HepG2 (cell line): ENCODE results near the gene KLF6. TPM values are rescaled to one million over a fixed set of nuclear protein-coding genes. Genes with fewer than 3 reads are reported as not detected.

Source experiments
- KDM1A ChIP-seq: IDR thresholded peaks from 2 replicates; pipeline ENCODE4 v1.6.1; 2016; ENCODE audit warnings: missing compliant biosample characterization
- NR2F2 ChIP-seq: IDR thresholded peaks from 2 replicates; pipeline ENCODE4 v1.6.1; 2012; ENCODE audit warnings: low read depth, inconsistent platforms, borderline replicate concordance
- RBFOX2 ChIP-seq: fragments of 200-400 bp; formaldehyde crosslinking; IDR thresholded peaks from 2 replicates; pipeline ENCODE4 v1.6.1; 2017; ENCODE audit warnings: low read depth, mild to moderate bottlenecking, low read length
- TBX3 ChIP-seq: fragments of 450-650 bp; IDR thresholded peaks from 2 replicates; pipeline ENCODE4 v1.6.1; 2017; ENCODE audit warnings: antibody characterized with exemption, mild to moderate bottlenecking, inconsistent platforms, borderline replicate concordance
- THYN1 ChIP-seq: sonication (generic); formaldehyde crosslinking; IDR thresholded peaks from 2 replicates; pipeline ENCODE4 v1.8.1; 2023; ENCODE audit warnings: low read depth, mild to moderate bottlenecking, moderate library complexity, missing genetic modification reagents, borderline replicate concordance
- YY1 ChIP-seq: IDR thresholded peaks from 2 replicates; pipeline ENCODE4 v1.6.1; 2011; ENCODE audit warnings: low read length, low read depth, moderate library complexity, mild to moderate bottlenecking; ENCODE audit not compliant: insufficient read depth, insufficient replicate concordance
- ZBTB20 ChIP-seq: sonication (generic); formaldehyde crosslinking; IDR thresholded peaks from 2 replicates; pipeline ENCODE4 v1.8.1; 2023; ENCODE audit warnings: missing genetic modification reagents, low read depth, mild to moderate bottlenecking, borderline replicate concordance
- ZNF124 ChIP-seq: sonication (generic); formaldehyde crosslinking; IDR thresholded peaks from 2 replicates; pipeline ENCODE4 v1.4.0; 2020; ENCODE audit warnings: missing genetic modification reagents
- ZNF143 ChIP-seq: sonication (generic); formaldehyde crosslinking; IDR thresholded peaks from 2 replicates; pipeline ENCODE4 v1.4.0; 2020; ENCODE audit warnings: missing genetic modification reagents
- ZNF180 ChIP-seq: sonication (generic); formaldehyde crosslinking; IDR thresholded peaks from 2 replicates; pipeline ENCODE4 v1.4.0; 2020; ENCODE audit warnings: low read depth, missing genetic modification reagents, borderline replicate concordance
- ZNF230 ChIP-seq: sonication (generic); formaldehyde crosslinking; IDR thresholded peaks from 2 replicates; pipeline ENCODE4 v1.4.0; 2020; ENCODE audit warnings: mild to moderate bottlenecking, missing genetic modification reagents
- ZNF292 ChIP-seq: sonication (generic); formaldehyde crosslinking; IDR thresholded peaks from 2 replicates; pipeline ENCODE4 v1.8.1; 2022; ENCODE audit warnings: mild to moderate bottlenecking, low read depth, missing genetic modification reagents, borderline replicate concordance
- polyA plus RNA-seq, 8 experiments: library from polyadenylated mRNA; depleted of rRNA in 3 of 8; stranded (reverse) in 7 of 8; unstranded in 1 of 8; fragments of >200 nt; fragmentation: Illumina TruSeq in 4 of 8; extraction: Trizol in 4 of 8; gene quantifications; 2 replicates each; pipeline versions ENCODE4 v1.2.1 to v1.2.3, GENCODE V29; 2011 to 2016; ENCODE audit warnings: low read depth in 4 of 8, missing spikeins in 1 of 8, mixed read lengths in 1 of 8; ENCODE audit not compliant: insufficient read depth in 1 of 8
- total RNA-seq, 5 experiments: library from RNA; depleted of rRNA; stranded (reverse); fragments of >200 nt; fragmentation: Illumina TruSeq; extraction: Trizol; gene quantifications; 2 replicates each; pipeline ENCODE4 v1.2.3, GENCODE V29; 2016; ENCODE audit warnings: low read depth in 1 of 5
- TF ChIP-seq, protein P1 (sequence below): sonication (generic); formaldehyde crosslinking; IDR thresholded peaks from 2 replicates; pipeline ENCODE4 v1.4.0; 2020; ENCODE audit warnings: mild to moderate bottlenecking, missing genetic modification reagents
- TF ChIP-seq, protein P2 (sequence below): sonication (generic); formaldehyde crosslinking; IDR thresholded peaks from 2 replicates; pipeline ENCODE4 v1.4.0; 2020; ENCODE audit warnings: mild to moderate bottlenecking, low read depth, missing genetic modification reagents
- TF ChIP-seq, protein P3 (sequence below): IDR thresholded peaks from 2 replicates; pipeline ENCODE4 v1.6.1; 2012; ENCODE audit warnings: low read depth, low read length, improper control_type of control experiment
- TF ChIP-seq, protein P4 (sequence below): sonication (generic); formaldehyde crosslinking; IDR thresholded peaks from 2 replicates; pipeline ENCODE4 v1.4.0; 2020; ENCODE audit warnings: missing genetic modification reagents, borderline replicate concordance
- TF ChIP-seq, protein P5 (sequence below): sonication (generic); formaldehyde crosslinking; IDR thresholded peaks from 2 replicates; pipeline ENCODE4 v1.4.0; 2020; ENCODE audit warnings: missing genetic modification reagents

Gene KLF6
- total and polyA plus RNA-seq, 2 of the 13 experiments (the other 11 are each of a cell fraction or from before 2014, with no cell fraction given): 27.0 to 71.9 TPM

DNA sequence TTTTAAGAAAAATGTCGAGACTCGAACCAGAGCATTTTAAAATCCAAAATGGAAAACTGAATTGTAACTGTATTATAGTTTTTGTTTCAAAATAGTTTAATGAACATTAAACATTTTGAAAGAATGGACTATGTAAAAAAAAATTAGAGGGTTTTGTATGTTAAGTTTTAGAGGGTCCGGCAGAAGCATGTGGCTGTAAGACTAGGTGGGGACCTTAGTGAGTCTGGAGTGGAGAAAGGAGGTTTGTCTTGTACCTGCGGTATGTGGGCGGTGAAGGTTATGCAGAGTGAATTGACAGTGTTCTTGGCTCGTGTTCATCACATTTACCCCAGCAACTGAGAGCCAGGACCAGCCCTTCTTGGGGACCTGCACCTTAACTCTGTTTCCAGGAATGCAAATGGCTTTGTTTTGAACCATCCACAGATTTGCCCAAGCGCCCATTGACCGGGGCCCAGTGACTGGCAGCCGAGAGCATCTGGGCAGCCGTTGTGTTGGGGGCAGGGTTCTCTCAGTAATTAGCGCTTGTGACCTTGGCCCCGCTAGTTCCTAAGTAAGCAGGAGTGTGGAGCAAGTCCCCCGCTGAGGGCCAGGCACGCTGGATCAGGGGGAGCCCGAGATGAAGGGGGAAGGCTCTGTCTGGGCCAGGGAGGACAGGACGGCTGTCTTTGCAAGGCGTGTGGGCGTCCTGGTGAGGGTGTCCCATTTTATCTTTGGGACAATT lies 1.4 kb upstream of the KLF6 start (continued):
- TF ChIP-seq, protein P1, sequence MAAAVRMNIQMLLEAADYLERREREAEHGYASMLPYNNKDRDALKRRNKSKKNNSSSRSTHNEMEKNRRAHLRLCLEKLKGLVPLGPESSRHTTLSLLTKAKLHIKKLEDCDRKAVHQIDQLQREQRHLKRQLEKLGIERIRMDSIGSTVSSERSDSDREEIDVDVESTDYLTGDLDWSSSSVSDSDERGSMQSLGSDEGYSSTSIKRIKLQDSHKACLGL (CRISPR knock-in tag): no peak
- no peak for TF ChIP-seq NR2F2
- TF ChIP-seq ZBTB20: 0 out of 2 replicates have a peak, but pooled peaks have one; percentile 74
- TF ChIP-seq, protein P2, sequence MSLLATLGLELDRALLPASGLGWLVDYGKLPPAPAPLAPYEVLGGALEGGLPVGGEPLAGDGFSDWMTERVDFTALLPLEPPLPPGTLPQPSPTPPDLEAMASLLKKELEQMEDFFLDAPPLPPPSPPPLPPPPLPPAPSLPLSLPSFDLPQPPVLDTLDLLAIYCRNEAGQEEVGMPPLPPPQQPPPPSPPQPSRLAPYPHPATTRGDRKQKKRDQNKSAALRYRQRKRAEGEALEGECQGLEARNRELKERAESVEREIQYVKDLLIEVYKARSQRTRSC: no peak; the same call in 1 of the 2 replicates
- 0 out of 2 replicates have a peak, but pooled peaks have one; percentile 44 for TF ChIP-seq KDM1A (CRISPR knock-in tag)
- TF ChIP-seq, protein P3, sequence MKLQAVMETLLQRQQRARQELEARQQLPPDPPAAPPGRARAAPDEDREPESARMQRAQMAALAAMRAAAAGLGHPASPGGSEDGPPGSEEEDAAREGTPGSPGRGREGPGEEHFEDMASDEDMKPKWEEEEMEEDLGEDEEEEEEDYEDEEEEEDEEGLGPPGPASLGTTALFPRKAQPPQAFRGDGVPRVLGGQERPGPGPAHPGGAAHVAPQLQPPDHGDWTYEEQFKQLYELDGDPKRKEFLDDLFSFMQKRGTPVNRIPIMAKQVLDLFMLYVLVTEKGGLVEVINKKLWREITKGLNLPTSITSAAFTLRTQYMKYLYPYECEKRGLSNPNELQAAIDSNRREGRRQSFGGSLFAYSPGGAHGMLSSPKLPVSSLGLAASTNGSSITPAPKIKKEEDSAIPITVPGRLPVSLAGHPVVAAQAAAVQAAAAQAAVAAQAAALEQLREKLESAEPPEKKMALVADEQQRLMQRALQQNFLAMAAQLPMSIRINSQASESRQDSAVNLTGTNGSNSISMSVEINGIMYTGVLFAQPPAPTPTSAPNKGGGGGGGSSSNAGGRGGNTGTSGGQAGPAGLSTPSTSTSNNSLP: peak; percentile 8; the same call in 1 of the 2 replicates
- TF ChIP-seq ZNF180: no peak
- TF ChIP-seq ZNF124 (CRISPR knock-in tag): peak; percentile 60; the same call in 1 of the 2 replicates
- TF ChIP-seq YY1: peak; percentile 48
- TF ChIP-seq ZNF230 (CRISPR knock-in tag): no peak; the same call in 1 of the 2 replicates
- no peak for TF ChIP-seq THYN1 (CRISPR knock-in tag)
- peak; percentile 45; the same call in 1 of the 2 replicates for TF ChIP-seq ZNF292 (CRISPR knock-in tag)
- peak; percentile 41 for TF ChIP-seq RBFOX2
- peak; percentile 55; the same call in 1 of the 2 replicates for TF ChIP-seq TBX3
- TF ChIP-seq, protein P4, sequence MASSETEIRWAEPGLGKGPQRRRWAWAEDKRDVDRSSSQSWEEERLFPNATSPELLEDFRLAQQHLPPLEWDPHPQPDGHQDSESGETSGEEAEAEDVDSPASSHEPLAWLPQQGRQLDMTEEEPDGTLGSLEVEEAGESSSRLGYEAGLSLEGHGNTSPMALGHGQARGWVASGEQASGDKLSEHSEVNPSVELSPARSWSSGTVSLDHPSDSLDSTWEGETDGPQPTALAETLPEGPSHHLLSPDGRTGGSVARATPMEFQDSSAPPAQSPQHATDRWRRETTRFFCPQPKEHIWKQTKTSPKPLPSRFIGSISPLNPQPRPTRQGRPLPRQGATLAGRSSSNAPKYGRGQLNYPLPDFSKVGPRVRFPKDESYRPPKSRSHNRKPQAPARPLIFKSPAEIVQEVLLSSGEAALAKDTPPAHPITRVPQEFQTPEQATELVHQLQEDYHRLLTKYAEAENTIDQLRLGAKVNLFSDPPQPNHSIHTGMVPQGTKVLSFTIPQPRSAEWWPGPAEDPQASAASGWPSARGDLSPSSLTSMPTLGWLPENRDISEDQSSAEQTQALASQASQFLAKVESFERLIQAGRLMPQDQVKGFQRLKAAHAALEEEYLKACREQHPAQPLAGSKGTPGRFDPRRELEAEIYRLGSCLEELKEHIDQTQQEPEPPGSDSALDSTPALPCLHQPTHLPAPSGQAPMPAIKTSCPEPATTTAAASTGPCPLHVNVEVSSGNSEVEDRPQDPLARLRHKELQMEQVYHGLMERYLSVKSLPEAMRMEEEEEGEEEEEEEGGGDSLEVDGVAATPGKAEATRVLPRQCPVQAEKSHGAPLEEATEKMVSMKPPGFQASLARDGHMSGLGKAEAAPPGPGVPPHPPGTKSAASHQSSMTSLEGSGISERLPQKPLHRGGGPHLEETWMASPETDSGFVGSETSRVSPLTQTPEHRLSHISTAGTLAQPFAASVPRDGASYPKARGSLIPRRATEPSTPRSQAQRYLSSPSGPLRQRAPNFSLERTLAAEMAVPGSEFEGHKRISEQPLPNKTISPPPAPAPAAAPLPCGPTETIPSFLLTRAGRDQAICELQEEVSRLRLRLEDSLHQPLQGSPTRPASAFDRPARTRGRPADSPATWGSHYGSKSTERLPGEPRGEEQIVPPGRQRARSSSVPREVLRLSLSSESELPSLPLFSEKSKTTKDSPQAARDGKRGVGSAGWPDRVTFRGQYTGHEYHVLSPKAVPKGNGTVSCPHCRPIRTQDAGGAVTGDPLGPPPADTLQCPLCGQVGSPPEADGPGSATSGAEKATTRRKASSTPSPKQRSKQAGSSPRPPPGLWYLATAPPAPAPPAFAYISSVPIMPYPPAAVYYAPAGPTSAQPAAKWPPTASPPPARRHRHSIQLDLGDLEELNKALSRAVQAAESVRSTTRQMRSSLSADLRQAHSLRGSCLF (CRISPR knock-in tag): no peak
- 0 out of 2 replicates have a peak, but pooled peaks have one; percentile 43 for TF ChIP-seq ZNF143 (CRISPR knock-in tag)
- TF ChIP-seq, protein P5, sequence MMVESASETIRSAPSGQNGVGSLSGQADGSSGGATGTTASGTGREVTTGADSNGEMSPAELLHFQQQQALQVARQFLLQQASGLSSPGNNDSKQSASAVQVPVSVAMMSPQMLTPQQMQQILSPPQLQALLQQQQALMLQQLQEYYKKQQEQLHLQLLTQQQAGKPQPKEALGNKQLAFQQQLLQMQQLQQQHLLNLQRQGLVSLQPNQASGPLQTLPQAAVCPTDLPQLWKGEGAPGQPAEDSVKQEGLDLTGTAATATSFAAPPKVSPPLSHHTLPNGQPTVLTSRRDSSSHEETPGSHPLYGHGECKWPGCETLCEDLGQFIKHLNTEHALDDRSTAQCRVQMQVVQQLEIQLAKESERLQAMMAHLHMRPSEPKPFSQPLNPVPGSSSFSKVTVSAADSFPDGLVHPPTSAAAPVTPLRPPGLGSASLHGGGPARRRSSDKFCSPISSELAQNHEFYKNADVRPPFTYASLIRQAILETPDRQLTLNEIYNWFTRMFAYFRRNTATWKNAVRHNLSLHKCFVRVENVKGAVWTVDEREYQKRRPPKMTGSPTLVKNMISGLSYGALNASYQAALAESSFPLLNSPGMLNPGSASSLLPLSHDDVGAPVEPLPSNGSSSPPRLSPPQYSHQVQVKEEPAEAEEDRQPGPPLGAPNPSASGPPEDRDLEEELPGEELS (CRISPR knock-in tag): peak; percentile 86
